NCI-H526 treated with DMSO at 0.1 percent for 48 hours (cell line): Measurements from ENCODE around the gene ELF1.
"Not testable (repeated sequence)": the region's sequence is repeated elsewhere in the genome, so short reads cannot be mapped to it uniquely, and the experiment has no call there.

Source experiments
- DNase-seq: peaks from one replicate; lab custom pipeline; 2025; lab: John Stamatoyannopoulos, UW

ELF1 gene

DNA sequence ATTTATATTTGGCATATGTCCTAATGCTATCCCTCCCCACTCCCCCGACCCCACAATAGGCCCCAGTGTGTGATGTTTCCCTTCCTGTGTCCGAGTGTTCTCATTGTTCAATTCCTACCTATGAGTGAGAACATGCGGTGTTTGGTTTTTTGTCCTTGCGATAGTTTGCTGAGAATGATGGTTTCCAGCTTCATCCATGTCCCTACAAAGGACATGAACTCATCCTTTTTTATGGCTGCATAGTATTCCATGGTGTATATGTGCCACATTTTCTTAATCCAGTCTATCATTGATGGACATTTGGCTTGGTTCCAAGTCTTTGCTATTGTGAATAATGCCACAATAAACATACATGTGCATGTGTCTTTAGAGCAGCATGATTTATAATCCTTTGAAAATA lies 23.3 kb upstream of the ELF1 start:
- DNase-seq: not testable (repeated sequence)

DNA sequence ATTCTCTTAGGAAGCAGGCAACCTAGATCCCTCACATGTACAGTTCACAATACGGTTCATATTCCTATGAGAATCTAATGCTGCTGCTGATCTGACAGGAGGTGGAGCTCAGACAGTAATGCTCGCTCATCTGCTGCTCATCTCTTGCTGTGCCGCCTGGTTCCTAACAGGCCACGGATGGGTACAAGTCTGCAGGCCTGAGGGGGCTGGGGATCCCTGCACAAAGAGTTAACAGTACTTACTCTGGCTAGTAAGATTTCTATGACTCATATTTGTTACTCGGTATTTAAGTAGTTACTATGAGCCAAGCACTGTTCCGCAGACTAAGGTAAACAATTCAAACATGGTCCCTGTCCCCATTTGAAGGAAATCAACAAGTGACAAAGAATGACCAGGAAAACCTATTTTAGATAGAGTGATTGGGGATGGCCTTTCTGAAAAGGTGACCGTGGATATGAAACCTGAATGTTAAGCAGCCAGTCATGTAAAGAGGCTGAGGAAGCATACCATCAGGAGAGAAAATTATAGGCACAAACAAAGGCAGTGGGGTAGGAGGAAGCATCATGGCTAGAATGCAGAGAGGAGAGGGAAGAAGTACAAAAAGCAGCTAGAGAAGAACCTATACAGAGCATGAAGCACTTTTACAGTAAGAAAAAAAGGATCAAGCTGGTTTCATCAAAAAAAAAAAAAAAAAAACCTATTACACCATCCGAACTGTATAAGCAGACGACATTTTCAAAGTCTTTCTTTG lies 21.6 kb upstream of the ELF1 start:
- DNase-seq: no peak

DNA sequence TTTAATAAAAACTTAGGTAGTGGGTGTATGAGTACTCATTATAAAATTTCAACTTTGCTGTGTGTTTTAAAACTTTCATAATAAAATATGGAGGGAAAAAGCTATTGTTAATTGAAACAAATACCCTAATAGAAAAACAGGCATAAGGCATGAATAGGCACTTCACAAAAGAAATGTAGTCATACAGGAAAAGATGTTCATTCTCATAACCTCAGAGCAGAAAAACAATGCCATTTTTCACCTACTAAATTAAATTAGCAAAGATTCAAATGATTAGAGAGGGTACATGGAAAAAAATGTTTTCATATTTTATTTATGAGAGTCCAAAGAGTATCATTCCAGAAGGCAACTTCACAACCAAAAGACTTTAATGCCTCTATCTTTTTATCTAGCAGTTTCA lies 20.6 kb upstream of the ELF1 start:
- DNase-seq: no peak

DNA sequence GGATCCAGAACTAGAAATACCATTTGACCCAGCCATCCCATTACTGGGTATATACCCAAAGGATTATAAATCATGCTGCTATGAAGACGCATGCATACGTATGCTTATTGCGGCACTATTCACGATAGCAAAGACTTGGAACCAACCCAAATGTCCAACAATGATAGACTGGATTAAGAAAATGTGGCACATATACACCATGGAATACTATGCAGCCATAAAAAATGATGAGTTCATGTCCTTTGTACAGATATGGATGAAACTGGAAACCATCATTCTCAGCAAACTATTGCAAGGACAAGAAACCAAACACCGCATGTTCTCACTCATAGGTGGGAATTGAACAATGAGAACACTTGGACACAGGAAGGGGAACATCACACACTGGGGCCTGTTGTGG lies 17.4 kb upstream of the ELF1 start:
- not testable (repeated sequence) for DNase-seq

DNA sequence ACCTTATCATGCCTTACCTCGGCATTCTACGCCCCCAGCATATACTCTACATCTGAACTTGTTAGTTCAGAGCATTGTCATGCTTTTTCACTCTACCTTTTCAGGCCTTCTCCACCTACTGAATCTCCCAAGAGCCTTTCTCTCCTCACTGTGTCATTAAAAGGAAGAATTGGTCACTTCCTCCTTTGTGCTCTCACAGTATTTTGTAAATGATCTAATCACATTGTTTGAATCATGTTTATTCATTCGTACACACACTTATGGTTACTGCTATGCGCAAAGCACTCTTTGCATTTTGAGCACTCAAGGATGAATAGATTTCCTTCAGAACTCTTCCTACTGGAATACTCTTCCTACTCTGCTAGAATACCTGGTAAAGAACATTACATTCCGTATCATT lies 15.8 kb upstream of the ELF1 start:
- DNase-seq: no peak

DNA sequence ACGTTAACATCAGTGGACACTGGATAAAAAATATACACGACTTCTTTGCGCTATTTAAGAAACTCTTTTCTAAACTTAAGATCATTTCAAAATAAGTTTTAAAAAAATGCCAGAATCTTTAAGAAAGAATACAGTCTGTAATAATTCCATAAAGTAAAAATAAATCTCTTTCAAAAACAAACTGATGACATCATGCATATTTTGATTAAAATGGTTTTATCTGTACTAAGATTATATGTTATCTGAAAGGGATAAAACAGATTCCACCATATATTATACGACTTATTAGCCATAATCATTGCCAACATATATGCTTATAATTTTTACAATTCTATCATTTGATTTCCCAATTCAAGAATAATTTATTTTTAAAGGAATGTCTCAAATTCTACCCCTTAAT lies 15.3 kb upstream of the ELF1 start:
- no peak for DNase-seq

DNA sequence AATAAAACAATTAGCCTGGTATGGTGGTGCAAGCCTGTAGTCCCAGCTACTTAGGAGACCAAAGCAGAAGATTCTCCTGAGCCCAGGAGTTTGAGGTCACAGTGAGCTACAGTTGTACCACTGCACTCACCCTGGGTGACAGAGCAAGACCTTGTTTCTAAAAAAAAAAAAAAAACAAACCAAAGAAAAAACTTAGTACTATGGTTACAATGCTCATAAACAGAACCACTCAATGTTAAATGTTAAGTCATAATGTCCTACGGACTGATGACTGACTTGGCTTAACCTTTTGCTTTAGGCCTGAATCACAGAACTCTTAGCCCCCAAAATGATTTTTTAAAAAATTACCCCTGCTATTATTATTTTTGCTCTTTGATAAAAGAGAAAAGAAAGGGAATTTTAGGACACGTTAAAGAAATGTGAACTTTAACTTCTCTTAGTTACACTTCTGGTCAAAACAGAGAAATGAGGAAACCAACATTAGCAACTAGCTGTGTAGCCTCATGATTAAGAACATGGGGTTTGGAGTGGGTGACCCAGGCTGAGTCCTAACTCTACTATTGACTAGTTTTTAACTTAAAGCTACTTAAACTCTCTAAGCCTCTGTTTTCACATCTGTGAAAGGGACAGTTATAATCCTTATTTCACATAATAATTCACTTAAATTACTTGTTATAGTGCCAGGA lies 13.7 kb upstream of the ELF1 start:
- DNase-seq: no peak

DNA sequence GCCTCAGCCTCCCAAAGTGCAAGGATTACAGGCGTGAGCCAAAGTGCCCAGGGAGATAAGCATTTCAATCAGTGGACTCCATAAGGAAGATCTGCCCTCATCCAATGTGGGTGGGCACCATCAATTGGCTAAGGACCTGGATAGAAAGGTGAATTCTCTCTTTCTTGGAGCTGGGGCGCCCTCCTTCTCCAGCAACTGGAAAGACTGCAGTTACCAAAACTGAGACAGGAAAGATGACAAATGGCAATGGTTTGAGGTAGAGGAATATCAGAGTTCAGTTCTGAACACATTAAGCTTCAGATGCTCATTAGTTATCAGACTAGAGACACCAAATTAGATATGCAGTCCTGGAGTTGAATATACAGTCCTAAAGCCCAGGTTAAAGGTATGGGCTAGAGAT lies 10.5 kb upstream of the ELF1 start:
- DNase-seq: no peak

DNA sequence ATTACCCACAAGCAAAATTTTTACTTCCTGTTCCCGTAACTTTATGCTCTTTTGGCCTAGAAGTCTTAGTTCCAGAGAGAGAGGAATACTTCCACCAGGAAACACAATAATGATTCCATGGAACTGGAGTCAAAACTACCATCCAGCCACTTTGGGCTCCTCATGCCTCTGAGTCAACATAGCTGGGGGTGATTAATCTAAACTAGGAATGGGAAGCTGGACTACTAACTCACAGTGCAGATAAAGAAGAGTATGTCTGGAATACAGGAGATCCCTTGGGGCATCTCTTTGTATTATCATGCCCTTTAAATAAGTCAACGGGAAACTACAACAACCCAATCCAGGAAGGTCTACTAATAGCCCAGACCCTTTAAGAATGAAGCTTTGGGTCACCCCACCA lies 8.9 kb upstream of the ELF1 start:
- no peak for DNase-seq

DNA sequence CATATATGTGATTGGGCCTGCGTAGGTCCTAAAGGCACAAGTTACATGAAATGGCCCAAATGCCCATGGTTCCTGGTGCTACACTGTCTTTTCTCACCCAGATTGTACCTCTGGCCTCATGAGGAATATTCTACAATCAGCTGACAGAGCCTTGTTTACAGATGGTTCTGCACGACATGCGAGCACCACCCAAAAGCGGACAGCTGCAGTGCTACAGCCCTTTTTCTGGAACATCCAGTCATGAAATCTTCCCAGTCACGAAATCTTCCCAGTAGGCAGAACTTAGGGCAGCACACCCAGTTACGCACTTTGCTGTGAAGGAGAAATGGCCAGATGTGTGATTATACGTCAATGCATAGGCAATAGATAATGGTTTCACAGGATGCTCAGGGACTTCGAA lies 7.7 kb upstream of the ELF1 start:
- DNase-seq: no peak

DNA sequence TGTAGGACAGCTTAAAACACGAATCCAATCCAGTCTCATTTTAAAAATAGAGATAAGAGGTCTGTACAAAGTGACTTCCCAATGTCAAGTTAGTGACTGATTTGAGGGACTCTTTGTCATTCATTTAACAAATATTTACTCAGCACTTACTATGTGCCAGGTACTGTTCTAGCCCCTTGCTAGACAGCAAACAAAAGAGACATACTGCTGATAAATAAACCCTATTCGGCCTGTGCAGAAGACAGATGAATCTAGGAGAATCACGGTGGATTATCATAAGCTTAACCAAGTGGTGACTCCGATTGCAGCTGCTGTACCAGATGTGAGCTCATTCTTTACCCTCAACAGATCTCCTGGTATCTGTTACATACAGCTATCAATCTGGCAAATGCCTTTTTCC lies 6.4 kb upstream of the ELF1 start:
- no peak for DNase-seq

DNA sequence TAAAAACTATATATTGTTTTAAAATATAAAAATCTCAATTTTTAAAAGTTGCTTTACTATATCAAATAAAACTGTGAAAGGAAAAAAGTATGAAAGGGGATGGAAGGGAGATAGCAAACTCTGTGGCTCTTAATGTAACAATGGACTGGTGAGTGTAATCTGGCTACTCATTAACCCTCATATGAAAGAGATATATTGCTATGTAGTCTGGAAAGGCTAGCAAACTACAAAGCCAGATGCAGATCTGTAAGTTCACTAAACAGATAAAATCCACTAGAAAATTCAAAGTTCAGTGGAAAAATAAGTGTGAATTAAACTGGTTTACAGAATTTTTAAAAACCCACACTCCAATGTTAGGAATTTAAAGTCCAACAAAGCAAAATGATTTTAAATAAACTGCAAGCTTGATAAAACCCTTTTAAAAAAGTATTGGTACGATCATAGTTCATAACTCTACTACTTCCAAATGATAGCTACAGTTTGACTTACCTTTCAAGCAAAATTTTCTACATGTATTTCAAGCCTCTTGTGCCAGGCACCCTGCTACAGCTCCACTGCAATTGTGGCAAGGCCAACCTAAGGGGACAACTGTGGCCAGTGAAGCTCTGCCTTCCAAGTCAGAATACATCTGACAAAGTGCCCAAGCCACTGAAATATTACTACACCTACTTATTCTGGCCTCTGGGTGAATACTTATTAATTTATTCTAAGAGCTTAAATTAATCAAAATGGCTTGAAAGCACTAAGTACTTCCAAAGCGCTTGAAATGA lies 647 bp upstream of the ELF1 start:
- peak; percentile 73 for DNase-seq

DNA sequence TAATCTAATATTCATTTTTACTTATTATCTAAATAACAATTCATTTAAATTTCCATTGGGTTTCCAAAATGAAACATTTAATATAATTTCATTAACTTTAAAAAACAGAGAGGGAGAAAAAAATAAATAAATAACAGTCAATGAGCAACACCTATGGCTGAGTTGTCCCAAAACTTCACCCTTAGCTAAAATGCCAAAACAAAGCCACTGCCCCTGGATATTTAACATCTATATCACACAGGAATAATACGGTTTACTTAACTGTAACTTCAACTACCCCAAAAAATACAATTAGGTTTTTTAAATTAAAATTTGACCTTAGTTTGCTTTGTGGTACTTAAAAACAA lies 541 bp downstream of the ELF1 start:
- DNase-seq: no peak

DNA sequence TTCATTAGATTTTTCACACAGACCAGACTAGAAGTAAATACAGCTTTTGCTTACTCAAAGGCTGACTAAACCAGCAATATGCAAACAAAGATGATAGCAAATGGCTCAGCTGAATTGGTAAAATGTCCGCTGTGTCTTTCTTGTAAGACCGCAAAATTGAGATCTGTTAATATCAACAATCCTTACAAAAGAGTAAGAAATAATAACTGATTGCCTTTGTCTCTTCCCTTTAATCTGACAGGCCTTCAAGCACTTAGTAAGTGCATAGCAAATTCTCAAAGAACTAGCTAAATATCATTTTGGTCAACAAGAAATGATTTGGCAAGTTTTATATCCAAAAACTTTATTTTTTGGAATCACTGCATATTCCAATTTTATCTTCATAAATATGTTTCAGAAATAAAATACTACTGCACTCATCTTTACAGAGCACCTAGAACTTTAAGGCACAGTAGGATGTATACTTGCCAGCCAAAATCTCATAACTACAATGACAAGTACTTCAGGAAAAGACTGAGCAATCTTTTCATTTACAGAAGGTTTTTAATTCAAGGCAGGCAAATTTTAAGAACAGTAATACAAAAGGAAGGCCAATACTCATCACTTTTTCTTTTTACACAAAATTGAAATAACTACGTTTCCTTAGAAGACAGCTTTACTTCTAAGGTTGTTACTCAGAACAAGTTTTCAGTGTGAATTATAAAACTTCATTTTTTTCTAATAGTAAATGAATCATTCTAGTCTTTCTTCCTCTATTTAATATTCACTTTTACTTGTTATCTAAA lies 1.1 kb downstream of the ELF1 start:
- peak; percentile 67 for DNase-seq

DNA sequence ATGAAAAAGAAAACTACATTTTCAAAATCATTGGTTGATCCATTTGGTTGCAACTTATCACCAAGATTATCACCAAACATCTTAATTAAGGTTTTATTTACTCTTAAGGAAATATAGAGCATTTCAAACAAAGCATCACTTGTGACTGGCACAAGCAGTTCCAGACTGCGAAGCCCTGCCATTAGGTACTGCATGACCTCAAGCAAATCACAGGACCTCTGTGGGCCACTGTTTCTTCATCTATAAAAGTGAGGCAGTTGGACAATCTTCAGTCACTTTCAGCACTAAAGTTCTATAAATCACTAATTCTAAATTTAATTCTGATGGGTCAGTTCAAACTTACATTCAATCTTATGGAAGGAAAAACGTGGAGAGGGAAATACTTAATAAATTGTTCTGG lies 2.0 kb downstream of the ELF1 start:
- peak; percentile 64 for DNase-seq

DNA sequence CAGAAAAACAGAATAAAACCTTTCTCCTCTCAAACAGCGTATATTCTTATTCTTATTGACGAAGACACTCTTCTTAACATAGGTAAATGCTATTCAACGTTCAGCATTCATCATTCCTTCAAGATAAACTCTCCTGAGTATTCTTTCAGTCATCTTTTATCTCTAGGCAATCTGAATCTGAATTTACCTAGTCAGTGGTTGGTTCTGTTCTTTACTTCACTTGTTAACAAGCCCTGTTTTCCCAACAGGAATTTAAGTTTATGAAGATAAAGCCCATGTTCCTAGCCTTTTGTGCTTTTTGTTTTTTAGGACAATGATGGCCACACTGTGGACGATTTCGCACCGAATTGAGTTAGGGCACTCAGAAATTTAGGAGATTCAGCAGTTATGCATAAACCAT lies 3.2 kb downstream of the ELF1 start:
- DNase-seq: no peak

DNA sequence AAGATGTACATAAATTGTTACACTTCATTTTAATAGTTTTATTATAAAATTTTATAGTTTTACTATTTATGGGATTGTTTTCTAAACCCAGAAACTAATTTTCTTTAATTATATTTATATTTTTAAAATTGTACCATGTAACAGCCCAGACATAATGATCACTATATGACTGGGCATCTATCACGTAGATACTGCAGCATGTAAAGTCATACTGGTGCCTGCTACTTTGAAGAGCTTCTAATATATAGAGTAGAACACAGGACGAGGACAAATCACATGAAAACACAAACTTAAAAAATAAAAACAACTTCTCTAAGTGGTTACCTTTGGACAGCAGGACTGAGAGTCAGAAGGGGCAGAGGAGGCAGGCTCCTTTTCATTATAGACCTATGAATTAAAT lies 5.3 kb downstream of the ELF1 start:
- no peak for DNase-seq

DNA sequence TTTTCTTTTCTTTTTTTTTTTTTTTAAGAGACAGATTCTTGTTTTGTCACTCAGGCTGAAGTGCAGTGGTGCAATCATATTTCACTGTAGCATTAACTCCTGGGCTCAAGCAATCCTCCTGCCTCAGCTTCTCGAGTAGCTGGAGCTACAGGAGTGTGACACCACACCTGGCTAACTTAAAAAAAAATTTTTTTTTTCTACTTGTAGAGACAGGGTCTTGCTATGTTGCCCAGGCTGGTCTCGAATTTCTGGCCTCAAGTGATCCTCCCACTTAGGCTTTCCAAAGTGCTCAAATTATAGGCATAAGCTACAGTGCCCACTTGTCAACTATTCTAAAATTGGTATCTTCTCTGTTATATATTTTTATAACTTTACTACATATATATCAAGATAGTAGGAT lies 6.6 kb downstream of the ELF1 start:
- no peak for DNase-seq

DNA sequence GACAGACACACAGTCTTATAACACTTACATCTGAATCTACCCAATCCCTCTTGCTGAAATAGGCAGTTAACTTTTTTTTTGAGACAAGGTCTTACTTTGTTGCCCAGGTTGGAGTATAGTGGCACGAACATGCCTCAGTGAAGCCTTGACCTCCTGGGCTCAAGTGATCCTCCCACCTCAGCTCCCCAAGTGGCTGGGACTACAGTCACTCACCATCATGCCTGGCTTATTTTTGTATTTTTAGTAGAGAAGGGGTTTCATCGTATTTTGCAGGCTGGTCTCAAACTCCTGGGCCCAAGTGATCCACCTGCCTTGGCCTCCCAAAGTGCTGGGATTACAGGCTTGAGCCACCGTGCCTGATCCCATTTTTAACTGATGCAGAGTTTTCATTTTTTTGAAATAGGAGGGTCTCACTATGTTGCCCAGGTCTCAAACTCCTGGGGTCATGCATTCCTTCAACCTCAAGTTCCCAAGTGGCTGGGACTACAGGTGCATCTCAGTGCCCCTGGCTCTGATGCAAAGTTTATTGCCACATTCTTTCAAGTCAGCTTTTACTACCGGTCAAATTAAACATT lies 7.6 kb downstream of the ELF1 start:
- no peak for DNase-seq

DNA sequence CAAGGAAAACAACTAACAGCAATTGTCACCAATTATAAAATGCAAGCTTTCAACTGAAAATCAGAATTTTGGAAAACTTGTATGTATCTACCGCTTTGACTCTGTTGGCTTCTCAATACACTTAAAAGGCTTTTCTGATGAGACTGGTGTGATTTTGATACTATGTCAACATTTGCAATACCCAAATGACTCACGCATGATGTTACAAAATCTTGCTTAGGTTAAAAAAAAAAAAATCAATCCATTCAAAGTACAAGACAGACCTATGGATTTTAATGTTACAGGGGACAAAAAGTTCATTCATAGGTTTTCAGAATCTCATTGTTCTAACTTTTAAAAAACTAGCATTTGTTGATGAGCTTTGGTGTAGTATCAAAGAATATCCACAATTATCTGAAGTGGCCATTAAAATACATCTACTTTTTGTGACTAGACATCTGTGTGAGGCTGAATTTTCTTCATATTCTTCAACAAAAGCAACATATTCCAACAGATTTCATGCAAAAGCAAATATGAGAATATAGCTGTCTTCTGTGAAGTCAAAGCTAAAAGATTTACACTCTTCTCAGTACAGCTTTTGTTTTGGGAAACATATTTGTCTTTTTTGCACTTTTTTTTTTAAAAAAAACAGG lies 10.7 kb downstream of the ELF1 start:
- no peak for DNase-seq

DNA sequence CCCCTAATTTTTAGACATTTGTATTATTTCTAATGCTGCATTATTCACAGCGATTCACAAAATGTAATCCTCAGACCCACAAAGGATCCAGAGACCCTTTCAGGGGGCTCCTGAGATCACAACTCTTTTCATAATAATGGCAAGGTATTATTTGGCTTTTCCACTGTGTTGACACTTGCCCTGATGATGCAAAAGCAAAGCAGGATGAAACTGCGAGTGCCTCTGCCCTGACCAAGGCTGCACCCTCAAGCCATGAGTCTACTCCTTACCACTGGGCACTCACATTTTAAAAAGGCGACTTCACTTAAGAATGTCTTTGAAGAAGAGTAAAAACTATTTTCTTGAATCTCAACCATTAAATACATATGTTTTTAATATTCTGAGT lies 11.4 kb downstream of the ELF1 start:
- no peak for DNase-seq
